ENCODE data around the gene GNG12.

GNG12 gene

DNA sequence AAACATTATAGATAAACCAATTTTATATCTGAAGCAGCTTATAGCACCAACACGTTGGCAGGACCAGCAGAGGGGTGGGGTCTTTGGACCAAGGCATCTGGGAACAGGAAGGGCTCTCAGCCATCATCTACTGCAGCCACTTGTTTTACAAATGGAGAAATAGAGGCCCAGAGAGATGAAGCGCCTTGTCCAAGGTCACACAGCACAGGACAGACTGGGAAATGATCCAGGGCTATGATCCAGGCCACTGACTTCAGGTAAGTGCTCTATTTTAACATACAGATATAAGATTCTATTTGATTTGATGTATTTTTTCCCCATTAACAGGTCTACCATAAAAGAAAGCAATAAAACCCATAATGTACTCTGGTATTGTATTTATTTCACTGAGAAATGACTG, 131.4 kb downstream of the GNG12 start:
- H4K20me1 ChIP-seq (ENCODE audit: insufficient read depth) = no peaks in the 10 kb centered on the region
- H3K9ac ChIP-seq = no peak overlapping the region
- H2AFZ ChIP-seq (ENCODE audit: low read depth) = no peak overlapping the region
- no peak overlapping the region for H3K4me2 ChIP-seq
- no peaks in the 10 kb centered on the region for H3K79me2 ChIP-seq (ENCODE audit: insufficient read depth, low read depth)
- H3K27me3 ChIP-seq (ENCODE audit: insufficient read depth, low read depth) = no peaks in the 10 kb centered on the region
- no peaks in the 10 kb centered on the region for H3K36me3 ChIP-seq (ENCODE audit: insufficient read depth)
- H3K27ac ChIP-seq = no peak overlapping the region
- H3K4me1 ChIP-seq (ENCODE audit: low read depth, poor library complexity, severe bottlenecking) = no peaks in the 10 kb centered on the region
- H3K4me3 ChIP-seq (IDR thresholded peaks at IDR 0.05; ENCODE audit: insufficient read depth, low read depth, low read length) = no peak overlapping the region
- TF ChIP-seq, protein P1, sequence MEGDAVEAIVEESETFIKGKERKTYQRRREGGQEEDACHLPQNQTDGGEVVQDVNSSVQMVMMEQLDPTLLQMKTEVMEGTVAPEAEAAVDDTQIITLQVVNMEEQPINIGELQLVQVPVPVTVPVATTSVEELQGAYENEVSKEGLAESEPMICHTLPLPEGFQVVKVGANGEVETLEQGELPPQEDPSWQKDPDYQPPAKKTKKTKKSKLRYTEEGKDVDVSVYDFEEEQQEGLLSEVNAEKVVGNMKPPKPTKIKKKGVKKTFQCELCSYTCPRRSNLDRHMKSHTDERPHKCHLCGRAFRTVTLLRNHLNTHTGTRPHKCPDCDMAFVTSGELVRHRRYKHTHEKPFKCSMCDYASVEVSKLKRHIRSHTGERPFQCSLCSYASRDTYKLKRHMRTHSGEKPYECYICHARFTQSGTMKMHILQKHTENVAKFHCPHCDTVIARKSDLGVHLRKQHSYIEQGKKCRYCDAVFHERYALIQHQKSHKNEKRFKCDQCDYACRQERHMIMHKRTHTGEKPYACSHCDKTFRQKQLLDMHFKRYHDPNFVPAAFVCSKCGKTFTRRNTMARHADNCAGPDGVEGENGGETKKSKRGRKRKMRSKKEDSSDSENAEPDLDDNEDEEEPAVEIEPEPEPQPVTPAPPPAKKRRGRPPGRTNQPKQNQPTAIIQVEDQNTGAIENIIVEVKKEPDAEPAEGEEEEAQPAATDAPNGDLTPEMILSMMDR (conservative IDR thresholded peaks at IDR 0.05; ENCODE audit: low read depth, low read length) = no peak

DNA sequence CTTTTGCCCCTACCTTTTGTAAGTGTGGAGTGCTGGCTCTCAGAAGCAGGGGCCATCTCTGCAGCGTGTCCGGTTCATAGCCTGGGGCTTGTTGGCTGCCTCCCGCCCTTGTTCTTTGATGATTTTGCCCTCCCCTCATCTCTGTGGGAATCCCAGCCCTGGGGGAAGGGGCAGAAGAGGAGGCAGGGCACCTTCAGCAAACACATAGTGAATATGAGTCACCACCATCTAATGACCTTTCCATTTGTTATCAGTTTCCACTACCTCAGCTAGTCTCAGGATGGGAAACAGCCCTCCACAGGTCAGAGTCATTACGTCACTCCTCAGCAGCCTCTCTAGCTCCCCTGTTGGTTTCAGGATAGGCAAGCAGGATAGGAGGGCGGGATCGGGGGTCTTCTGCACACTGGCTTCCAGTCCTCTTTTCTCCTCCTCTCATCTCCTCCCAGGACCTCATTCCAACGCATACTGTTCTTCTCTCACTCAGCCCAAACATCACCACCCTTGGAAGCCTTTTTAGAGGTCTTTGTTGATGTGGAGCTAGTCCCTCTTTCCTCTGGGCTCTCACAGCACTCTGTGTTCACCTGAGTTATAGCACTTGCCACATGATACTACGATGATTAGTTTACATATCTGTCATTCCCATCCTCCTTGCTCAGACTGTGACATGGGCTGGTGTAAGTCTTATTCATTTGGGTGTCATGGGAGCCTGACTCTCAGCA, 132.4 kb downstream of the GNG12 start:
- Histone ChIP-seq H3K27me3 (ENCODE audit: insufficient read depth, low read depth) (no peaks in the 10 kb centered on the region), H4K20me1 (ENCODE audit: insufficient read depth) (no peaks in the 10 kb centered on the region), H3K79me2 (ENCODE audit: insufficient read depth, low read depth) (no peaks in the 10 kb centered on the region), H3K4me3 (IDR thresholded peaks at IDR 0.05; ENCODE audit: insufficient read depth, low read depth, low read length) (no peak overlapping the region), H2AFZ (ENCODE audit: low read depth) (no peak overlapping the region), H3K9ac (no peak overlapping the region), H3K27ac (no peak overlapping the region), H3K4me1 (ENCODE audit: low read depth, poor library complexity, severe bottlenecking) (no peaks in the 10 kb centered on the region), H3K4me2 (no peak overlapping the region), H3K36me3 (ENCODE audit: insufficient read depth) (no peaks in the 10 kb centered on the region)
- TF ChIP-seq, protein P1 (conservative IDR thresholded peaks at IDR 0.05; ENCODE audit: low read depth, low read length) = no peak

DNA sequence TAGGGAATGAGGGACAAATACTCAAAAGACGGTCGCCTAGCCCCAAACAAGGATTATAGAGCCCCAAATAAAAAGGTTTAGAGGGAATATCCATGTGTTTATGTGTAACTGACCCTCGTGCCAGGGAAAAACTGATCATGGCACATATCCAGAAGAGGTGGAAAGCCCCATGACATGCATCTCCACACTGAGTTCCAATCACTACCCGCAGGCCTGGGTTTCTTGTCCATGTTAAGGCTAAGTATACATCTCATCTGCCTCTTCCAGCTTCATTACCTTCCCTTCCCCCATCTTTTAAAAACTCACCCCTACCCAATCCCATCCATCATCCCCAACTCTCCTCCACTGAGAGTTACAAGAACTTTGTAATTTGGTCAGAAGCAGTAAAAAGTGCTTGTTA, 133.0 kb downstream of the GNG12 start:
- no peak overlapping the region for H3K4me3 ChIP-seq (IDR thresholded peaks at IDR 0.05; ENCODE audit: insufficient read depth, low read depth, low read length)
- H3K4me2 ChIP-seq = no peak overlapping the region
- no peaks in the 10 kb centered on the region for H4K20me1 ChIP-seq (ENCODE audit: insufficient read depth)
- H2AFZ ChIP-seq (ENCODE audit: low read depth) = no peak overlapping the region
- H3K4me1 ChIP-seq (ENCODE audit: low read depth, poor library complexity, severe bottlenecking) = no peaks in the 10 kb centered on the region
- H3K27me3 ChIP-seq (ENCODE audit: insufficient read depth, low read depth) = no peaks in the 10 kb centered on the region
- H3K27ac ChIP-seq = no peak overlapping the region
- TF ChIP-seq, protein P1 (conservative IDR thresholded peaks at IDR 0.05; ENCODE audit: low read depth, low read length) = no peak
- H3K36me3 ChIP-seq (ENCODE audit: insufficient read depth) = no peaks in the 10 kb centered on the region
- H3K79me2 ChIP-seq (ENCODE audit: insufficient read depth, low read depth) = no peaks in the 10 kb centered on the region
- no peak overlapping the region for H3K9ac ChIP-seq

DNA sequence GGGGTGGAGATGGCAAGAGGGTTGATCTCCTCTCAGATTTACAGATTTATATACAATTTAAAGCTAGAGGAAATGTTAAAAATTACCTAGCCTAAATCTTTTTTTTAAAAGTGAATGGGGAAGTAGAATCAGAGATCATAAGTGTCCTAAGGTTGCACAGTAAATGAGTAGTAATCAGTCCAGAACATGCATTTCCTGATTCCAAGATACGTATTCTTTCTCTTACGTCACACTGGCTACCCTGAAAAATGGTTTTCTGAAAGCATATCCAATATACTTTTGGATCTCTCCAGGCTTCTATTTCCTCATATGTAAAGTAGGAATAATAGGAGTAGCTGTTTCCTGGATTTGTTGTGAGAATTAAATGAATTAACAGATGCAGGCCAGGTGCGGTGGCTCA, 136.6 kb downstream of the GNG12 start:
- Histone ChIP-seq H4K20me1 (ENCODE audit: insufficient read depth) (no peaks in the 10 kb centered on the region), H3K36me3 (ENCODE audit: insufficient read depth) (no peaks in the 10 kb centered on the region), H2AFZ (ENCODE audit: low read depth) (no peak overlapping the region), H3K27ac (no peak overlapping the region), H3K4me3 (IDR thresholded peaks at IDR 0.05; ENCODE audit: insufficient read depth, low read depth, low read length) (no peak overlapping the region), H3K4me2 (no peak overlapping the region), H3K27me3 (ENCODE audit: insufficient read depth, low read depth) (no peaks in the 10 kb centered on the region), H3K9ac (no peak overlapping the region), H3K4me1 (ENCODE audit: low read depth, poor library complexity, severe bottlenecking) (no peaks in the 10 kb centered on the region), H3K79me2 (ENCODE audit: insufficient read depth, low read depth) (no peaks in the 10 kb centered on the region)
- TF ChIP-seq, protein P1 (conservative IDR thresholded peaks at IDR 0.05; ENCODE audit: low read depth, low read length) = no peak
